A549 (cell line): Measurements from ENCODE around the gene ADARB2. TPM values are rescaled to one million over a fixed set of nuclear protein-coding genes. Genes with fewer than 3 reads are reported as not detected.

ENCODE experiments used
- ATAC-seq, 2 experiments: fragments of 200-7000 bp in 1 of 2; fragments of >200 bp in 1 of 2; cut with Nextera tagmentation in 1 of 2; cut with Tn5 transposase in 1 of 2; 3 replicates each; pipeline versions ENCODE4 v1.8.0 to v1.9.1; 2018 to 2020; ENCODE audit warnings: mild to moderate bottlenecking in 1 of 2, moderate library complexity in 1 of 2
- CTCF ChIA-PET: fragments of 300-600 bp; sonication (Branson Sonifier 250); formaldehyde crosslinking; extraction: SDS; loops from one replicate; lab custom pipeline; 2021; ENCODE audit warnings: antibody characterized with exemption, inconsistent platforms; lab: Yijun Ruan, JAX
- POLR2A ChIA-PET: fragments of 350-600 bp; formaldehyde crosslinking; extraction: SDS; loops from one replicate; lab custom pipeline; 2021; ENCODE audit warnings: antibody characterized with exemption, inconsistent platforms; lab: Yijun Ruan, JAX
- DNase-seq, 2 experiments: peaks; one replicate each; pipeline versions ENCODE4 v3.0.0 to v3.0.0-alpha.2; 2011 to 2016; ENCODE audit warnings: low read depth in 1 of 2, low spot score in 1 of 2
- FAIRE-seq: peaks from 2 replicates; lab custom pipeline; 2011; peaks lifted over from hg19 to GRCh38; lab: Jason Lieb, UNC
- H3K27ac ChIP-seq, 2 experiments: fragments of >200 bp; sonication (Bioruptor Twin); formaldehyde crosslinking; 3 replicates each; pipeline ENCODE4 v1.5.1; 2016 to 2017
- H3K4me1 ChIP-seq: fragments of >200 bp; sonication (Bioruptor Twin); formaldehyde crosslinking; 3 replicates; pipeline ENCODE4 v1.6.1; 2016
- H3K4me2 ChIP-seq: fragments of >200 bp; sonication (Bioruptor Twin); formaldehyde crosslinking; 3 replicates; pipeline ENCODE4 v1.6.1; 2016
- H3K4me3 ChIP-seq: fragments of >200 bp; sonication (Bioruptor Twin); formaldehyde crosslinking; 3 replicates; pipeline ENCODE4 v1.5.1; 2016
- H3K9me3 ChIP-seq: fragments of >200 bp; sonication (Bioruptor Twin); formaldehyde crosslinking; 3 replicates; pipeline ENCODE4 v1.6.1; 2016
- BHLHE40 ChIP-seq: IDR thresholded peaks from 2 replicates; pipeline ENCODE4 v1.6.1; 2012; ENCODE audit warnings: low read depth, low read length, inconsistent platforms
- CBX8 ChIP-seq: fragments of 200-600 bp; sonication (generic); IDR thresholded peaks from 2 replicates; pipeline ENCODE4 v1.6.1; 2016
- CEBPB ChIP-seq, 2 experiments: fragments of >200 bp in 1 of 2; sonication (Bioruptor Twin) in 1 of 2; formaldehyde crosslinking in 1 of 2; IDR thresholded peaks; 2 replicates each; pipeline ENCODE4 v1.6.1; 2012 to 2016
- CHD2 ChIP-seq: fragments of 150-350 bp; IDR thresholded peaks from 2 replicates; pipeline ENCODE4 v1.6.1; 2014; ENCODE audit warnings: low read length; ENCODE audit not compliant: partially characterized antibody
- EP300 ChIP-seq, 2 experiments: fragments of >200 bp; sonication (Bioruptor Twin); formaldehyde crosslinking; IDR thresholded peaks; 2 replicates in 1 of 2; 3 replicates in 1 of 2; pipeline ENCODE4 v1.6.1; 2016 to 2017
- ESRRA ChIP-seq: fragments of 150-350 bp; IDR thresholded peaks from 2 replicates; pipeline ENCODE4 v1.6.1; 2014; ENCODE audit warnings: mild to moderate bottlenecking, low read length, borderline replicate concordance
- FOSB ChIP-seq: fragments of 250-450 bp; sonication (Bioruptor Pico); IDR thresholded peaks from 2 replicates; pipeline ENCODE4 v1.5.0; 2020; ENCODE audit warnings: mild to moderate bottlenecking, moderate library complexity
- FOXS1 ChIP-seq: fragments of 250-450 bp; sonication (Bioruptor Pico); IDR thresholded peaks from 2 replicates; pipeline ENCODE4 v1.5.0; 2020; ENCODE audit warnings: mild to moderate bottlenecking, moderate library complexity
- HEYL ChIP-seq: fragments of 250-450 bp; sonication (Bioruptor Pico); IDR thresholded peaks from 2 replicates; pipeline ENCODE4 v1.8.0; 2021; ENCODE audit warnings: mild to moderate bottlenecking, moderate library complexity
- HOXB13 ChIP-seq: fragments of 250-450 bp; sonication (Bioruptor Pico); IDR thresholded peaks from 2 replicates; pipeline ENCODE4 v1.5.0; 2020; ENCODE audit warnings: low read depth, mild to moderate bottlenecking, moderate library complexity
- JUN ChIP-seq, 2 experiments: fragments of >200 bp; sonication (Bioruptor Twin); formaldehyde crosslinking; IDR thresholded peaks; 2 replicates in 1 of 2; 3 replicates in 1 of 2; pipeline ENCODE4 v1.6.1; 2016 to 2017
- JUNB ChIP-seq: fragments of >200 bp; sonication (Bioruptor Twin); formaldehyde crosslinking; IDR thresholded peaks from 2 replicates; pipeline ENCODE4 v1.6.1; 2016
- KDM1A ChIP-seq: fragments of 200-600 bp; sonication (generic); IDR thresholded peaks from 2 replicates; pipeline ENCODE4 v1.6.1; 2016; ENCODE audit warnings: low read depth, mild to moderate bottlenecking
- KDM5A ChIP-seq: fragments of 200-600 bp; sonication (generic); IDR thresholded peaks from 2 replicates; pipeline ENCODE4 v1.6.1; 2016; ENCODE audit warnings: antibody characterized with exemption, mild to moderate bottlenecking
- MAFK ChIP-seq: fragments of 450-650 bp; IDR thresholded peaks from 2 replicates; pipeline ENCODE4 v1.6.1; 2014; ENCODE audit not compliant: partially characterized antibody
- PHF8 ChIP-seq: fragments of 200-600 bp; sonication (generic); IDR thresholded peaks from 2 replicates; pipeline ENCODE4 v1.6.1; 2016; ENCODE audit warnings: low read depth, mild to moderate bottlenecking, antibody characterized with exemption, moderate library complexity, borderline replicate concordance
- POLR2A ChIP-seq: IDR thresholded peaks from 2 replicates; pipeline ENCODE4 v1.6.1; 2012; ENCODE audit warnings: mild to moderate bottlenecking, low read length
- RARB ChIP-seq: fragments of 250-450 bp; sonication (Bioruptor Pico); IDR thresholded peaks from 2 replicates; pipeline ENCODE4 v1.8.0; 2021; ENCODE audit warnings: mild to moderate bottlenecking, moderate library complexity
- TP53 ChIP-seq: fragments of 250-450 bp; sonication (Bioruptor Pico); IDR thresholded peaks from 2 replicates; pipeline ENCODE4 v1.5.0; 2021; ENCODE audit warnings: mild to moderate bottlenecking, moderate library complexity
- ZNF302 ChIP-seq: fragments of 250-450 bp; sonication (Bioruptor Pico); IDR thresholded peaks from 2 replicates; pipeline ENCODE4 v1.9.0; 2021; ENCODE audit warnings: inconsistent platforms, mild to moderate bottlenecking, moderate library complexity
- ZSCAN20 ChIP-seq: fragments of 250-450 bp; sonication (Bioruptor Pico); IDR thresholded peaks from 2 replicates; pipeline ENCODE4 v1.8.0; 2022; ENCODE audit warnings: mild to moderate bottlenecking, moderate library complexity
- WGBS: methylation state at CpG from one replicate; pipeline ENCODE4 v1.1.6; 2017; ENCODE audit errors: missing lambda C conversion rate; 5-methylcytosine and 5-hydroxymethylcytosine counted together
- polyA plus RNA-seq, 4 experiments: library from polyadenylated mRNA; depleted of rRNA in 3 of 4; stranded (reverse); fragments of >200 nt; fragmentation: RNase III in 1 of 4; extraction: RNeasy Plus Mini Kit Qiagen cat#74134 plus additional on column Dnase treatment in 1 of 4; gene quantifications; 2 replicates in 3 of 4; 3 replicates in 1 of 4; pipeline ENCODE4 v1.2.3, GENCODE V29; 2011 to 2017
- TF ChIP-seq, protein P1 (sequence below): fragments of 150-350 bp; IDR thresholded peaks from 2 replicates; pipeline ENCODE4 v1.6.1; 2014; ENCODE audit warnings: low read depth, mild to moderate bottlenecking, low read length
- TF ChIP-seq, protein P2 (sequence below): fragments of 450-650 bp; IDR thresholded peaks from 2 replicates; pipeline ENCODE4 v1.6.1; 2014; ENCODE audit warnings: antibody characterized with exemption
- TF ChIP-seq, protein P3 (sequence below): fragments of 200-600 bp; sonication (generic); IDR thresholded peaks from 2 replicates; pipeline ENCODE4 v1.6.1; 2016; ENCODE audit warnings: antibody characterized with exemption, mild to moderate bottlenecking, moderate library complexity
- TF ChIP-seq, protein P4 (sequence below): IDR thresholded peaks from 2 replicates; pipeline ENCODE4 v1.6.1; 2012; ENCODE audit warnings: low read depth, borderline replicate concordance

Gene ADARB2
- polyA plus RNA-seq, 2 of the 4 experiments (the other 2 are of a cell fraction) = not detected

DNA sequence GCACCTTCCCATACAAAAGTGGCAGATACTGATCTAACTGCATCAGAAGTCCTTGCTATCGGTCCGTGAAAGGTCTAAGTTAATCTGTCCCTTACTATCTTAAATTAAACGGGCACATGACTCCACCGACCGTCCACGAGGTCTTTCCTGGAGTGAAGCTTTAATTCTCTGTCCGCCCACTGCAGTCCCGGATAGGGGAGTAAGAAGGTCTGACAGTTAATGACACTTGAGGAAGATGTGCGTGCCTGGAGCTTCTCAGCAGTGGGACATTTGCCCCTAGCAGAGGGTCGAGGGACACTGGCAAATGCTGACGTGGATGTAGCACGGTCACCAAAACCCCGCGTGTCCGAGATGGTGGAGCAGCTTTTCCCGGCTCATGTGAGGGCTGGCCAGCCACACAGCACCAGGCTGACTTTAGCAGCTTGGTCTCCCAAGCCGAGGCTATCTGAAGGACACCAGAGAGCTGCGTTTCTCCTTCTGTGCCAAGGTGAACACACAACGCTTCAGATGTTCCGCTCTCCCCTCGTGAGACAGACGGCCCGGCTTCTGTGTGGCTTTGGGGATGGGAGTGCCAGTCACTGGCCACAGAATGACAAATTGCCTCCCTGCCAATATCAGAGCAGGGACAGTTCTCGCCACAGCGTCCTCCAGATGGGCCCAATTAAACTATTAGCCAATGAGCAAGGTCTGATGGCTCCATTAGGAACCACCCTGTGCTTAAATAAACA, 86.6 kb downstream of the ADARB2 start:
- FAIRE-seq (no peak), ATAC-seq (no peak), DNase-seq (no peak)
- Histone ChIP-seq H3K4me3 (no peak overlapping the region), H3K9me3 (no peaks in the 10 kb centered on the region), H3K4me2 (no peak overlapping the region), H3K27ac (no peak overlapping the region)
- ChIA-PET POLR2A (no interaction called here), CTCF (interaction anchor here (0.6 to 0.9 kb wide), 2 partner anchors 84 to 88 kb away, joined by 3 read pairs; no protein-coding TSS in a partner anchor)
- WGBS = 12% methylated on average over 23 of the region's 25 CpGs
- TF ChIP-seq ESRRA (no peak), PHF8 (no peak), POLR2A (no peak), FOXS1 (CRISPR knock-in tag) (no peak), ZNF302 (CRISPR knock-in tag) (no peak), CEBPB (IDR thresholded peaks at IDR 0.05) (no peak), CBX8 (no peak), JUNB (no peak), KDM5A (no peak), TP53 (CRISPR knock-in tag) (no peak)
- TF ChIP-seq, protein P1, sequence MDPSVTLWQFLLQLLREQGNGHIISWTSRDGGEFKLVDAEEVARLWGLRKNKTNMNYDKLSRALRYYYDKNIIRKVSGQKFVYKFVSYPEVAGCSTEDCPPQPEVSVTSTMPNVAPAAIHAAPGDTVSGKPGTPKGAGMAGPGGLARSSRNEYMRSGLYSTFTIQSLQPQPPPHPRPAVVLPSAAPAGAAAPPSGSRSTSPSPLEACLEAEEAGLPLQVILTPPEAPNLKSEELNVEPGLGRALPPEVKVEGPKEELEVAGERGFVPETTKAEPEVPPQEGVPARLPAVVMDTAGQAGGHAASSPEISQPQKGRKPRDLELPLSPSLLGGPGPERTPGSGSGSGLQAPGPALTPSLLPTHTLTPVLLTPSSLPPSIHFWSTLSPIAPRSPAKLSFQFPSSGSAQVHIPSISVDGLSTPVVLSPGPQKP = no peak
- TF ChIP-seq, protein P2, sequence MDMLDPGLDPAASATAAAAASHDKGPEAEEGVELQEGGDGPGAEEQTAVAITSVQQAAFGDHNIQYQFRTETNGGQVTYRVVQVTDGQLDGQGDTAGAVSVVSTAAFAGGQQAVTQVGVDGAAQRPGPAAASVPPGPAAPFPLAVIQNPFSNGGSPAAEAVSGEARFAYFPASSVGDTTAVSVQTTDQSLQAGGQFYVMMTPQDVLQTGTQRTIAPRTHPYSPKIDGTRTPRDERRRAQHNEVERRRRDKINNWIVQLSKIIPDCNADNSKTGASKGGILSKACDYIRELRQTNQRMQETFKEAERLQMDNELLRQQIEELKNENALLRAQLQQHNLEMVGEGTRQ = no peak
- TF ChIP-seq, protein P3, sequence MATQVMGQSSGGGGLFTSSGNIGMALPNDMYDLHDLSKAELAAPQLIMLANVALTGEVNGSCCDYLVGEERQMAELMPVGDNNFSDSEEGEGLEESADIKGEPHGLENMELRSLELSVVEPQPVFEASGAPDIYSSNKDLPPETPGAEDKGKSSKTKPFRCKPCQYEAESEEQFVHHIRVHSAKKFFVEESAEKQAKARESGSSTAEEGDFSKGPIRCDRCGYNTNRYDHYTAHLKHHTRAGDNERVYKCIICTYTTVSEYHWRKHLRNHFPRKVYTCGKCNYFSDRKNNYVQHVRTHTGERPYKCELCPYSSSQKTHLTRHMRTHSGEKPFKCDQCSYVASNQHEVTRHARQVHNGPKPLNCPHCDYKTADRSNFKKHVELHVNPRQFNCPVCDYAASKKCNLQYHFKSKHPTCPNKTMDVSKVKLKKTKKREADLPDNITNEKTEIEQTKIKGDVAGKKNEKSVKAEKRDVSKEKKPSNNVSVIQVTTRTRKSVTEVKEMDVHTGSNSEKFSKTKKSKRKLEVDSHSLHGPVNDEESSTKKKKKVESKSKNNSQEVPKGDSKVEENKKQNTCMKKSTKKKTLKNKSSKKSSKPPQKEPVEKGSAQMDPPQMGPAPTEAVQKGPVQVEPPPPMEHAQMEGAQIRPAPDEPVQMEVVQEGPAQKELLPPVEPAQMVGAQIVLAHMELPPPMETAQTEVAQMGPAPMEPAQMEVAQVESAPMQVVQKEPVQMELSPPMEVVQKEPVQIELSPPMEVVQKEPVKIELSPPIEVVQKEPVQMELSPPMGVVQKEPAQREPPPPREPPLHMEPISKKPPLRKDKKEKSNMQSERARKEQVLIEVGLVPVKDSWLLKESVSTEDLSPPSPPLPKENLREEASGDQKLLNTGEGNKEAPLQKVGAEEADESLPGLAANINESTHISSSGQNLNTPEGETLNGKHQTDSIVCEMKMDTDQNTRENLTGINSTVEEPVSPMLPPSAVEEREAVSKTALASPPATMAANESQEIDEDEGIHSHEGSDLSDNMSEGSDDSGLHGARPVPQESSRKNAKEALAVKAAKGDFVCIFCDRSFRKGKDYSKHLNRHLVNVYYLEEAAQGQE = no peak
- TF ChIP-seq, all 56 proteins: peak for 0
- H3K4me1 ChIP-seq = no peaks in the 10 kb centered on the region

DNA sequence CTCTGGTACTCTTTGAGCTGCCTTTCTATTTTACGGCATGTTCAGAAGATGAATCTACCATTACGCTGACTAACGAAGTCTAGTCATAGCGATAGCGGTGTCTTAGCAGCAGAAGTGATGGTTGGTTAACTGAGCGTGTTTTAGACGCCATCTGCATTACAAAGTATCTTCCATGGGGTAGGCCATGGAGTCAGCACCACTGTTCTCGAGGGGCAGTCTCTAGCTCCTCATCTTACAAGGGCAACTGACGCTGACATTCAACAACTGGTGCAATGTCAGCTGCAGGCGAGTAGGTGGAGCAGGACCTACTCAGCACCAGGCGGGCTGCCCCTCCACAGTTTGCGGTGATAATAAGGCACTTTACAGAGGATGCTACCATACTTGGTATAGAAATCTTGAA, 88.7 kb downstream of the ADARB2 start:
- ChIA-PET CTCF (no interaction called here), POLR2A (no interaction called here)
- TF ChIP-seq CEBPB (IDR thresholded peaks at IDR 0.05) = no peak
- TF ChIP-seq BHLHE40 = no peak
- no peak for TF ChIP-seq CHD2
- TF ChIP-seq RARB (CRISPR knock-in tag) = no peak
- Histone ChIP-seq H3K4me3 (no peak overlapping the region), H3K27ac (no peak overlapping the region), H3K9me3 (no peaks in the 10 kb centered on the region), H3K4me2 (no peak overlapping the region), H3K4me1 (no peaks in the 10 kb centered on the region)
- ATAC-seq = no peak
- no peak for FAIRE-seq
- WGBS = 34% methylated on average over 12 of the region's 12 CpGs
- DNase-seq = no peak

DNA sequence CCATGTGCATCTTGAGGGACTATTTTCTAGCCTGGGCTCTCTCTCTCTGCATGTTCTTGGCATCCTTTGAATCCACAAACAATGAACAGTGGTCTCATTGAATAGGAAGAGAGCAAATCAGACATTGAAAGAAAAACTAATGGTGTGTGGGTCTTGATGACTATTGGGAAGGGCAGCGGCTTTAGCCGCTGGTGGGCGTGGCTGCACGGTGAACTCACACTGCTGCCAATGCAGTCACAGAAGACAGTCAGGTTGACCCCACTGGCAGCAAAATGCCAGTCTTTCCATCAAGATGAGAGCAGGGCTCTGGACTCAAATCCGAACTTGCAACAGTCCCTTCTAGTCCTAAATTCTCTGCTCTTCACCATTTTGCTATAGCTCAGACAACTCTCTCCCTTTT, 91.0 kb downstream of the ADARB2 start:
- no peak for FAIRE-seq
- POLR2A ChIA-PET = no interaction called here
- no peak overlapping the region for H3K27ac ChIP-seq
- no peaks in the 10 kb centered on the region for H3K4me1 ChIP-seq
- CTCF ChIA-PET = no interaction called here
- no peak overlapping the region for H3K4me3 ChIP-seq
- DNase-seq = no peak
- 16% methylated on average over 5 of the region's 5 CpGs for WGBS
- no peaks in the 10 kb centered on the region for H3K9me3 ChIP-seq
- no peak overlapping the region for H3K4me2 ChIP-seq
- ATAC-seq = no peak
- TF ChIP-seq JUN (IDR thresholded peaks at IDR 0.05) = no peak
- TF ChIP-seq, protein P4, sequence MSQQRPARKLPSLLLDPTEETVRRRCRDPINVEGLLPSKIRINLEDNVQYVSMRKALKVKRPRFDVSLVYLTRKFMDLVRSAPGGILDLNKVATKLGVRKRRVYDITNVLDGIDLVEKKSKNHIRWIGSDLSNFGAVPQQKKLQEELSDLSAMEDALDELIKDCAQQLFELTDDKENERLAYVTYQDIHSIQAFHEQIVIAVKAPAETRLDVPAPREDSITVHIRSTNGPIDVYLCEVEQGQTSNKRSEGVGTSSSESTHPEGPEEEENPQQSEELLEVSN = no peak
- TF ChIP-seq HEYL (CRISPR knock-in tag) = no peak
- TF ChIP-seq, protein P2 = no peak
- TF ChIP-seq JUNB = no peak
- TF ChIP-seq FOSB (CRISPR knock-in tag) = no peak
- TF ChIP-seq, protein P1 = no peak
- no peak for TF ChIP-seq BHLHE40
- no peak for TF ChIP-seq EP300 (IDR thresholded peaks at IDR 0.05)
- no peak for TF ChIP-seq ZSCAN20 (CRISPR knock-in tag)
- no peak for TF ChIP-seq KDM1A
- no peak for TF ChIP-seq PHF8
- TF ChIP-seq MAFK = no peak
- TF ChIP-seq HOXB13 = no peak
